Measurements from ENCODE around the gene SPO11. TPM values are rescaled to one million over a fixed set of nuclear protein-coding genes. Genes with fewer than 3 reads are reported as not detected.

SPO11 gene
- total and polyA plus RNA-seq, 9 of the 15 experiments (the other 6 are each of a cell fraction or from before 2014, with no cell fraction given), result not detected

DNA sequence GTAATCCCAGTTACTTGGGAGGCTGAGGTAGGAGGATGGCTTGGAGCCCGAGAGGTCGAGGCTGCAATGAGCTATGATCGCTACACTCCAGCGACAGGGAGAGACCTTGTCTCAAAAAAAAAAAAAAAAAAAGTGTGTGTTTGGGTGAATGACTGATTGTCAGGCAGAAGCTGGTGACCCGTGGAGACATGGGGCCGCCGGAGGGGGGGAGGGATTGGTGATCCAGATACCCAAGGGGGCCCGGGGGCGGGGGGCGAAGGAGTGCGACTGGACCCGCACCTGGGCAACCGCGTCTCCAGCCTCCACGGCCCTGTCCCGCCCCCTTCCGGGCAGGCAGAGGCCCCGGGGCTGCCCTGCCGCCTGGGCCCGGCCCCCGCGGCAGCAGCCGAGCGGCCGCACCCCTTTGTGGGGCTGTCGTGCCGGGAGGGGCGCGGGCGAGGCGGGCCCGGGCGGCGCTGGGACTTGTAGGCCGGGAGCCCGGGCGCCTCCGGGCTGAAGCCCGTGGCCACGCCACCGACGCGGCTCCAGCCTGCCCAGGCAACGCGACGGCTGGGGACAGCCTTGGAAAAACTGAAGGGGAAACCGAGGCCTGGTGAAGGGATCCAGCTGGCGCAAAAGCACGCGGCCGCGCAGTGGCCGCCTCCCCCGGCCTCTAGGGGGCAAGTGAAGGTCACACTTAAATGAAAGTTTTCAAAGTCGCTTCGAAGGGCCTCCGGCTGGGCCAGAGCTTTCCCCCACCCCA lies 59.5 kb downstream of the SPO11 start (continued):
- no peak for TF ChIP-seq FOXJ3 (CRISPR knock-in tag; IDR thresholded peaks at IDR 0.05)

DNA sequence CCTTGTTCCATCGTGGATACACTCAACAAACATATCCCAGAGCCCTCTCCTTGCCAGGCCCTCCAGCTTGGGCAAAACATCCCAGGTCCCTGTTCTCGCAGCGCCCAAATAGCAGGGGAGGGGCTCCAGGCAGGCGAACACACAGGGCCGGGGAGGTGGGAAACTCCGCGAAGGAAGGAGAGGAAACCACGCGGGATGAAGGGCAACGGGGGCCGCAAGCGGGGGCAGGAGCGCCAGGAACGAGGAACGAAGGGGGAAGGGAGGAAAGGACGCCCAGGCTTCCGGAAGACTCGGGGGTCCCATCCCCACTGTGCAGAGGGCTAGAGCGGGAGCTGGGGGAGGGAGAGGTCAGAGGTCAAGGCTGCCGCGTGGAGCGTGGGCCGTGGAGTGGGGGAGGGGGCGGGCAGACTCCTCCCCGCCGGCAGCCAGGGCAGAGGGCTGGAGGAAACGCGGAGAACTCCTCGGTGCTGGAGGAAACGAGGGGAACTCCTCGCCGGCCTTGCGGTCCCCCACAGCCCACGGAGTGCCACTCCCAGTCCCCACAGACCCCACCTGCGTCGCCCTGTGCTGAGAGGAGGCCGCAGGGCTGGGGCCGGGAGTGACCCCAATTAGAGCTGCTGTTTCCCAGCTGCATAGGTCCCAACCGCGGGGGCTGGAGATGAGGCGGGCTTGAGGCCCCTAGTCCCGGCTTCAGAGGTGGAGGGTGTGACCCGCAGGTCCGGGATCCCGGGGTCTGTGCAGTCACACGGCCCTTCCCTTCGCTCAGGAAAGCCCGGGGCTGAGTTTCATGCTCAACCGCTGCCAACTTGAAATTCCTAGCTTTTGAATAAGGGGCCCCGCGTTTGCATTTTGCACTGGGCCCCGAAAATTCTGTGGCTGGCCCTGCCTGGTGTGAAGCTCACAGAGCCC lies 60.3 kb downstream of the SPO11 start:
- no TSS peak for BruUV-seq (replicated peaks)
- ATAC-seq, result peak; percentile 44
- peak overlapping the region; percentile 92 for H2AFZ ChIP-seq (ENCODE audit: low read depth, low read length)
- H3K4me1 ChIP-seq (replicated peaks in 1 of 2; ENCODE audit: control insufficient read depth in 2 of 2, insufficient read depth in 2 of 2, low read length in 2 of 2), result peaks cover 34 to 65% of the 10 kb centered on the region in 2 experiments
- H3K4me2 ChIP-seq (ENCODE audit: insufficient read depth, low read length), result peak overlapping the region; percentile 86
- H3K4me3 ChIP-seq, result peak overlapping the region; percentile 22
- peak overlapping the region; percentile 95 for H3K27ac ChIP-seq (ENCODE audit: extremely low read depth, low read depth, low read length)
- WGBS (ENCODE audit: insufficient coverage, low coverage, missing lambda C conversion rate), result under 1% methylated on average over 22 of the region's 52 CpGs
- H3K79me2 ChIP-seq (ENCODE audit: control insufficient read depth, insufficient read depth, low read length), result peaks cover 35% of the 10 kb centered on the region
- intact Hi-C loops (cut with micrococcal nuclease) (loop anchor here (2.0 to 5.0 kb wide), 2 partner anchors 21 to 62 kb away; no protein-coding TSS in a partner anchor), in situ Hi-C loops (cut with MboI) (loop anchor here (5.0 to 25.0 kb wide), 3 partner anchors 102 to 822 kb away; no protein-coding TSS in a partner anchor)
- no peaks in the 10 kb centered on the region for H3K9me3 ChIP-seq (replicated peaks; ENCODE audit: control insufficient read depth, insufficient read depth, low read depth, low read length)
- ChIA-PET CTCF (ENCODE audit: low intra/inter-chr PET ratio) (interaction anchor here (0.5 to 2.3 kb wide), 3 partner anchors 9 to 105 kb away, joined by 3 to 9 read pairs (median 3); no protein-coding TSS in a partner anchor), POLR2A (interaction anchor here (0.5 to 2.1 kb wide), 21 partner anchors 9 to 150 kb away, joined by 3 to 9 read pairs (median 3); no protein-coding TSS in a partner anchor)
- peak; percentile 83 for FAIRE-seq
- peaks cover 27% of the 10 kb centered on the region for H4K20me1 ChIP-seq (replicated peaks; ENCODE audit: control insufficient read depth, insufficient read depth, low read length)
- no peaks in the 10 kb centered on the region for H3K27me3 ChIP-seq (ENCODE audit: control insufficient read depth in 2 of 2, insufficient read depth in 2 of 2, low read length in 2 of 2)
- peak overlapping the region; percentile 95 for H3K9ac ChIP-seq (ENCODE audit: insufficient read depth in 1 of 2, low read depth in 2 of 2, low read length in 2 of 2)
- DNase-seq (ENCODE audit: extremely low read depth in 1 of 4, low spot score in 3 of 4), result peak; percentile 72 to 73 (median 72)
- peaks cover 5% of the 10 kb centered on the region for H3K9me1 ChIP-seq (ENCODE audit: control insufficient read depth, insufficient read depth, low read length)
- peaks cover 29% of the 10 kb centered on the region for H3K36me3 ChIP-seq (ENCODE audit: control insufficient read depth, insufficient read depth, low read length)
- TF ChIP-seq, protein P1, sequence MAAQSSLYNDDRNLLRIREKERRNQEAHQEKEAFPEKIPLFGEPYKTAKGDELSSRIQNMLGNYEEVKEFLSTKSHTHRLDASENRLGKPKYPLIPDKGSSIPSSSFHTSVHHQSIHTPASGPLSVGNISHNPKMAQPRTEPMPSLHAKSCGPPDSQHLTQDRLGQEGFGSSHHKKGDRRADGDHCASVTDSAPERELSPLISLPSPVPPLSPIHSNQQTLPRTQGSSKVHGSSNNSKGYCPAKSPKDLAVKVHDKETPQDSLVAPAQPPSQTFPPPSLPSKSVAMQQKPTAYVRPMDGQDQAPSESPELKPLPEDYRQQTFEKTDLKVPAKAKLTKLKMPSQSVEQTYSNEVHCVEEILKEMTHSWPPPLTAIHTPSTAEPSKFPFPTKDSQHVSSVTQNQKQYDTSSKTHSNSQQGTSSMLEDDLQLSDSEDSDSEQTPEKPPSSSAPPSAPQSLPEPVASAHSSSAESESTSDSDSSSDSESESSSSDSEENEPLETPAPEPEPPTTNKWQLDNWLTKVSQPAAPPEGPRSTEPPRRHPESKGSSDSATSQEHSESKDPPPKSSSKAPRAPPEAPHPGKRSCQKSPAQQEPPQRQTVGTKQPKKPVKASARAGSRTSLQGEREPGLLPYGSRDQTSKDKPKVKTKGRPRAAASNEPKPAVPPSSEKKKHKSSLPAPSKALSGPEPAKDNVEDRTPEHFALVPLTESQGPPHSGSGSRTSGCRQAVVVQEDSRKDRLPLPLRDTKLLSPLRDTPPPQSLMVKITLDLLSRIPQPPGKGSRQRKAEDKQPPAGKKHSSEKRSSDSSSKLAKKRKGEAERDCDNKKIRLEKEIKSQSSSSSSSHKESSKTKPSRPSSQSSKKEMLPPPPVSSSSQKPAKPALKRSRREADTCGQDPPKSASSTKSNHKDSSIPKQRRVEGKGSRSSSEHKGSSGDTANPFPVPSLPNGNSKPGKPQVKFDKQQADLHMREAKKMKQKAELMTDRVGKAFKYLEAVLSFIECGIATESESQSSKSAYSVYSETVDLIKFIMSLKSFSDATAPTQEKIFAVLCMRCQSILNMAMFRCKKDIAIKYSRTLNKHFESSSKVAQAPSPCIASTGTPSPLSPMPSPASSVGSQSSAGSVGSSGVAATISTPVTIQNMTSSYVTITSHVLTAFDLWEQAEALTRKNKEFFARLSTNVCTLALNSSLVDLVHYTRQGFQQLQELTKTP (IDR thresholded peaks at IDR 0.05; ENCODE audit: low read depth in 1 of 2, partially characterized antibody in 2 of 2), result peak in 1 of 2 experiments; percentile 59
- TF ChIP-seq GATAD2A (IDR thresholded peaks at IDR 0.05) (peak; percentile 85; the same call in 1 of the 2 replicates), TEAD1 (CRISPR knock-in tag; IDR thresholded peaks at IDR 0.05) (peak in 1 of 2 experiments; percentile 80; a peak in 2 of 4 replicates)
